HG03064 (cell line): ENCODE data around the gene LTBP1.

Experiments used
- ATAC-seq: cut with Tn5 transposase; IDR thresholded peaks from one replicate; pipeline ENCODE4 v1.9.1; 2021; ENCODE audit warnings: low read depth; ENCODE audit not compliant: unreplicated experiment

The LTBP1 gene

DNA sequence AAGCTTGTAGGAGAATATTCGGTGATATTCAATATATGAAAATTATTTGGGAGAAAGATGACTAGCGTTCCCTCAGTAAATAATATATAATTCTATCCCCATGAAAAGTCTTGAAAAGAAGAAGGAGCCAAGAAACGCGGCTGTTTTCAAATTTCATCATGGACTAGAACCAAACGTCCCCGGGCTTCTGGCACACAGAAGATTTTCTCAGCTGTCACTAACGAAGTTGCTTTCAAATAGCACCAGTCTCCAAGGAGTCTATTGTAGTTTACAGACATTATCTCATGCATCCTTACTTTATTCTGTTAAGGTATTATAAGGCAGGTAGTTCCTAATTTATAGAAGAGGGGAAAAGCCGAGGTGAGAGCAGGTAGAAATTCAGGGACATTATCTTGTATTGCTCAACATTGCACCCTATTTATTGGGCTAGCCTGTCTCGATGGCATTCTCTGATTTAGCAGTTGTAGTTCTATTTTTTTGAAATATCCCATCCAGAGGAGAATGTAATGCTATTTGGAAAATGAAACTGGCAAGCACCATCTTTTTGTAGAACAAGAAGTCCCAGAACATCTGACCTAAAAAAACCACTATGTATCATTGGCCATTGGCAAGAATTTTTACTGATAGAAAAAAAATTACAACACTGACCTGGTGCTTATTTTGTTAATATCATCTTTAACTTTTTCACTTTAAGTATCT is 331.6 kb downstream of the LTBP1 start:
- no peak for ATAC-seq

DNA sequence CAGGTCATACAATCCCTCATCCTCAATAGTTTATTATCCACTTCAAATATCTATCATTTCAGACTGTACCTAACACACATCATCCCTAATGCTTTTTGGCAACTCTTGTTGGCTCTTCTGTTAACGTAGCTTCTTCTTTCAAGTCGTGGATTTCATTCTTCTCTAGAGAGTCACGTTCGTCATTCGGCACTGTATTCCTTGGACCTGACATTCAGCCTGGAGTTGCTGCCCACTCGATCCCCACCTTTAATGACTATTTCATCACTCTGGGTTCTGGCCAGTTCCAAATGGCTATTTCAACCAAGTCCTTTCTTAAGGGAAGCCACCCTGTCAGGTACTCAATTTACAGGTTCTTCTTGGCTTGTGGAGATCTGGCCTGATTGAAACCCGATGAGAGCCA is 337.5 kb downstream of the LTBP1 start:
- no peak for ATAC-seq

DNA sequence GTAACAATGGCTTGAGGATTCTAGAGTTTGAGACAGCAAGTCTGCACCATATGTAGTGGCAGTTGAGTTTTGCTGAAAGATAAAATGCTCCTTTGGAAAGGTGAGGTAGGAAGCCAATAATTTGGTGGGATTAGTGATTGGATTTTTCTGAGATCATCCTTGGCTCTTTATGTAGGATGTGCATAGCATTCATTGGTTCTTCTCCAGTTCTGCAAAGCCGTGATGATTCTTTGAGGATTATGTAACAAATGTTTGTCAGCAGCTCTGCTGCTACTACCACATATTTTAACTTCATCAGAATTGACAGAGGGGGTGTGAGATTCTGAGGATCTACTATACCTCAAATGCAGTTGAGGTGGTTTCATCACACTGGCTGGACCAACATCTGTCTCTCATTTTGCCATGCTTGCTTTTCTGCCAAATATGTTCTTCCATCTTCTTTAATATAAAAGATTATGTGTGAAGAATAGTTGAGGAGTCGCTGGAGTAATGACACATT is 340.8 kb downstream of the LTBP1 start:
- ATAC-seq: no peak

DNA sequence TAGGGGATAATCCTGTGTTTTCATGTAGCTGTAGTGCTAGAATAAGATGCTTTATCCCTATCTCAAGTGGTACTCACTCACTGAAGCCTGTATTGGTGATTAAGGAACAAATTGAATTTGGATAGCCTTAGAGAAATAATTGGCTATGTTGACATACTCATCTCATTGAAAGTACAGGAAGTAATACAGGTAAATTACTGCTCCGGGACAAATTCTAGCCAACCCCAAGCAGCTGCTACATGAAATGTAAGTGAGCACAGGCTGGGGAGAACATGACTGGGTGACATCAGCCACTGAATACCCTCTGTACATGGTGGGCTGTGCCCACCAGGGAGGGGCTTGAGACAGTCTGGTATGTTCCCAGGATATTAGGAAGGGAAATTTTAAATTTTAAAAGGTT is 341.3 kb downstream of the LTBP1 start:
- ATAC-seq: no peak

DNA sequence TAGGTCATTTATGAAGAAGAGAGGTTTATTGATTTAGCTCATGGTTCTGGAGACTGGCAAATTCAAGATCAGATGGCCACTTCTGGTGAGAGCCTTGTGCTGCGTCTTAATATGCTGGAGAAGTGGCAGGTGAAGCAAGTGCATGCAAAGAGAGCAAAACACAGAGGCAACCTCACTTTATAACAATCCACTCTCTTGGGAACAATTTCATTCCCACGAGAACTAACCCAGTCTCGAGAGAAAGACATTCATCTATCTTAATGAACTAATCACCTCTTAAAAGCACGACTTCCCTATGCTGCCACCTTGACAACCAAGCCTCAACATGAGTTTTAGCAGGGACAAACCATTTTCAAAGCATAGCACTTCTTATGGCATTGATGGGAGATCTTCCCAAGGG is 343.2 kb downstream of the LTBP1 start:
- ATAC-seq: no peak

DNA sequence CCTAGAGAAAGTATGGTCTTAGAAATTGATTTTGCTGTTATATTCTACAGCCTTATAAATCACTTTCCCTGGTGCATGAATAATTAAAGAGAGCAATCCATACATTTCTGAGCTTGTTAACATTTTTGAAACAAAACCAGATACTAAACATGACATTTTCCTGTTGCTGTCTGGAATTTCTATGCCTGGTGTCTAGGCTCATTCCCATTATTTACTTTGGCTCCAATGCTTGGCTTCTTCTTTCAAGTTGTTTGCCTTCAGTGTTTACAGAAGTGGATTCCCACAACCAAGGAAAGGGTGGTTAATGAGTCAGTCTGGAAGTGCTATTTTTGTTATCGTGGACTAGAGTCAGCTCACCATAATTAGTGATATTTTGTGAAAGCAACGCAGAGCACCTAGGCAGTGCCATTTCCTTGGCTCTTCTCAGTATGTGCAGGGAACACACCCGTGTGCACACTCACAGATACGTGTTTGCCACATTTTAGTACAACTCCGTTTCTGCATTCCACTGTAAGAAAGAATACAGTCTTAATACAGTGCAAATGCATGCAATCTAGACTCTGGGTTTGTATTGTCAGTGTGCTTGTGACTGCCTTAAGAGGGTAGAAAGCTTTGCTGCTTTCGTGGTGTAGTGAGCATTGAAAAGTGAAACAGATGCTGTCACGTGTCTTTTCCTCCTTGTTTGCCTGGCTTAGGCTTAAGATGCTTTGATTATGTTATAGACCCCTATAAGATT is 344.7 kb downstream of the LTBP1 start:
- ATAC-seq: no peak

DNA sequence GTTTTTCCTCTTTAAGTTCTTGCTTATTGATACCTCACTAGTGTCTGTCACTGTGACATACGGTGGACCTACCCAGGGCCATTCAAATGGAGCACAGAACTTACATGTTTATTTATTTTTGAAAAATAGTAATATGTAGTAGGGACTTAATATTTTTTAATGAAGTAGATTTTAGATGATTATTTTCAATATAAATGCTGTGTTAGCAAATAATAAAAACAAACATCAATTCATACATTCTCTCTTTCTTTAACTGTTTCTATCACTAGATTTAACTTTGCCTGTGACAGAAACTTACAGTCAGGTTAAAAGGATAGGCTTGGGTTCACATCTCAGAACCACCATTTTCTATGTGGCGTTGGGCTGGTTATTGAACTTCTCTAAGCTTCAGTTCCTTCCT is 345.3 kb downstream of the LTBP1 start:
- ATAC-seq: no peak

DNA sequence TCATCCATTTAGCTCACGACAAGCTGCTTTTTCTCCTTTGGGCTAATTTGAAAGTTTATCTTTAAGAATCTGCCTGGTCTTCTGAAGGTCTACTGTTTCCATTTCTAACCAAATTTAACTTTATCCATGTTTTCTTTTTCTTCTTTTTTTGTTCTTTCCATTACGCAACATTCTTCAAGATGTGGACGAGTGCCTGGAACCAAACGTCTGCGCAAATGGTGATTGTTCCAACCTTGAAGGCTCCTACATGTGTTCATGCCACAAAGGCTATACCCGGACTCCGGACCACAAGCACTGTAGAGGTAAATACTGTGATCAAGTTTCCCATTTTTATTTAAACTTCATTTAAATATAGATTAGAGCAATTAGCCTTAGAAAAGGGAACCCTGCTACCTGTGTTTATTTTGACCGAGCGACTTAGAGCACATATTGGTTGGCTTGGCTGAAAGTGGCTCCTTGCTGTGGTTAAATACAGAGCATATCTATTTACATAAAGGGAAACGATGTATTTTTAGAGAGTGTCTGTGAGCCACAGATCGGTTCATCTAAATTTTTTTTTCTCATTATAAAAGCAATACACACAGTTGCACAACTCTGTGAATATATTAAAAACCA is 346.3 kb downstream of the LTBP1 start:
- no peak for ATAC-seq

DNA sequence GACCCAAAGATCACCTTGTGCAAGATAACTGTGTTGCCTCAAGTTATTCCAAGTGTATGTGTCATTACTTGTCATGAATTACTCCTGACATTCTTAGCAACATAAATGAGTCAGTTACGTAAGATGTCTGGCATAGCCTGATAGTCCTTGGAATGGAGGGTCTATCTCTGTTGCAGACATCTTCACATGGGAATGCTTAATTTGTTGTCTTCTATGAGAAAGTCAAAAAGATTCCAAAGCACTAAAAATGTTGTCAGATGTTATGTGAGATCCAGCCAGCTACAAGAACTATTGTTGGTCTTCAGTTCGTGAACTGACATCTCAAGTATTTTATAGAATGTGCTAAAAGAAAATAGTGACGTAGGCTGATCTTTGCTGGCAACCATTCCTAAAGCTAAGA is 351.5 kb downstream of the LTBP1 start:
- no peak for ATAC-seq

DNA sequence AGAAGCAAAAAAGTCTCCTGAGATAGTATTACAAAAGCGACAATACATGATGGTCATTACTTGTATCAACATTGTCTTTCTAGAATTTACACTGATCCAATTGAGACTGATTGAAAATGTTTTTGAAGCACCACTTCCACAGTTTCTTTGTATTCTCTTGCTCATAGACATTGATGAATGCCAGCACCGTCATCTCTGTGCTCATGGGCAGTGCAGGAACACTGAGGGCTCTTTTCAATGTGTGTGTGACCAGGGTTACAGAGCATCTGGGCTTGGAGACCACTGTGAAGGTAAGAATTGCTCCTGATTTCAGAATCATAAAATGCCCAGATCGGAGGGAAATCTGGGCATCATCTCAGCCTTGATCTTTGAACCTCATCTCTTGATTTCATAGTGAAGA is 354.6 kb downstream of the LTBP1 start:
- ATAC-seq: no peak

DNA sequence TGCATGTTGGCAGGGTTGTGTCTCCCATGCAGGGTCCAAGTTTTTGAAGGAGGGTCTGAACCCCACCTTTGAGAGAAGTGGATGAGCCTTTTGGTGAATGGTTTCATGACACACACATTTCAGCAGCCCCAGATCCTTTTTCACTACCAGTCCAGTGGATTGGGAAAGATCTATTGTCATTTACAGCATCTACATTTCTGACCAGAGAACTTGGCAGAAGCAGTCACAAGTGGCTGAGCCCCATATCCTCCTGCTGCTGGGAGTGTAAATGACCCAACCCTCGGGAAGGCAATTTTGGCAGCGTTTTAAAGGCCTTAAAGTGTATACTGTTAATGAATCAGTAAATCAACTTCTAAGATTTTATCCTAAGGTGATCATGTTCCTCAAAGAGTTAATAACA is 355.6 kb downstream of the LTBP1 start:
- no peak for ATAC-seq

DNA sequence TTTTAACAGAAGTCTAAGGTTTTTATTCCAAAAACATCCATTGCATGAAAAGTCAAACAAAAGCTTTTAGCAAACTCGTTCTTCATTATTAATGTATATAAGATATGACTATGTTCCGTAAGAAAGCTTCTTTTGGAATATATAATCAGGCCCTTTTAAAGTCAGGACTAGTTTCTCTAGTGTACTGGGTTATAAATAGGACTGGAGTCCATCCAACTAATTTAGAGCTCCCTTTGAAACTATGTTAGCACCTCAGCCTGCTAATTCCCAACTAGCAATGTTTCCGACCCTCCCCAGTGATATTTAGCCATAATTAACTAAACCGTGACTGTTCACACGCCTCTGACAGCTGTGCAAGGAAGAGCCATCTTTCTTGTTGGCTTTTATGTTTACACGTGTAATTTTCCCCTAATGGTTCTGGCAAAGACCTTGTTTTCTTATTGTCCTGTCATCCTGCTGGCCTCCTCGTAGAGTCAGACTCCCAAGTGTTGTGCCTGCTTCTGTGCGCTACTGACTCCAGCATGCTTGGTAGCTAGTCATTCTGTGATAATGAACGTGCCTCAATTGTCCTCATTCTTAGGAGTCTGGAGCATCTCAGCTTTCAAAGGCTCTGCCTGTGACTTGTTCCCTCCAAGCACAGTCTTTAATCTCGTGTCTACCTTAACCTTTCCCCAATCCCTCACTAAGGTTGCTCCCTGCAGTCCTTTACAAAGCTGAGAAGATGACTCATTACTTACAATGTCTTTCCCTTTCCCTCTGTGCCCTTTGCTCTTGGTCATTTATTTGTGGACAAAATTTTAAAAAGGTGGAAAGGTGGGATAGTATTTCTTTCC is 357.5 kb downstream of the LTBP1 start:
- ATAC-seq: no peak

DNA sequence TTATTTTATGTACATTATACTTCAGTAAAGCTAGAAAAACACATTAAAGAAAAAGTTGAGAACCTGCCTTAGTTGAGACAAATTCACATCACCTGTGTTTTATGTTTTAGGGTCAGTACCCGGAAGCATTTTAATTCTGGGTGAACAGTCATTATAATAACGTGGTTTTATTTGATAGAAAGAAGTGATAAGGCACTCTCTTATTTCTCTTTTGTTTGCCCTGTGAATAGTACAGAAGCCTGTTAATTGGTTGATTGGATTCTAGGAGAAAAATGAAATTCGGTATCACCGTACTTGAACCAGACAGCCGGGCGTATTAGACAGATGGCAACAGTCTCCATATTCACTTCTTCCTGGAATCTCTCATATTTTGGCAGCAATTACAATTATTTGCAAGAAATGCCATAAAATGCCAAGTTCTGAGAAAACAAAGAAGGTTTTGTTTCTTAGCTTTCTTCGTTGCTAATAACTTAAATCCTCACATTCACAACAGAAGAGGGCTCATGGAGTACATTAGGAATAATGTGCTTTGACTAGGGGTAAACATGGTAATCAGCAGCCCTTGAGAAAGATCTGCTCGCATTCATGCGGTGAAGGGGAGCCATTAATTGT is 361.0 kb downstream of the LTBP1 start:
- ATAC-seq: no peak

DNA sequence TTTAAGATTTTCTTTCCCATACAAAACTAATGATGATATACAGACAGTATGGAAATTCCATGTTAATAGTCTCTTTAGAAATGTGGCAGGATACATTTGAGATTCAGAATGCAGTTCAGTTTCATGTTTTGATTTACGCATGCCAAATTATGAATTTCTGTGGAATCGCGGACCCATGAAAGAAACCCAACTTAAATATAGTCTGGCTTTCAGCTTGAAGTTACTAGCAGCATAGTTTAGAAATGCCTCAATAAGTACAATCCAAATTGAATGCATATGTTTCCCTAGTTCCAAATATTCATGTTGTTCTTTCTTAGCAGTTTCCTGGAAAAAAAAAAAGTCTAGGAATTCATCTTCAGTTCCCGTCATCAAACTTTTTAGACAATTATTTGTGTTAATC is 365.6 kb downstream of the LTBP1 start:
- no peak for ATAC-seq

DNA sequence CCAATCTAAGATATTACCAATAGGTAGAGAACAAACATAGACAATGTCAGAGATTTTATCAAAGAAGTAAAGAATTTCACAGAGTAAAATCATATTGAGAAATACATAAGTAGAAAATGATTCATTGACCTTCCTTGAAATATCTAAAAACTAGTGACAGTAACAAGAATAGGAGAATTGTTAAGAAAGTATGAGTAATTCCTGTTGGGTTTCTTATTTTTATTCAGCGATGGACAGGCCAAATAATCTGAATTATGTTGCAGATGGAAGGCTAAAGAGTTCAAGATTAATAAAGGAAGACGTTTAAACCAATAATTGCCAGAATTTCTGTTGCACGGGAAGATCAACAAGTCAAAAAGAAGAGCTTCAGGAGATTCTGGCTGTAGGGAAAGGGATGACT is 366.3 kb downstream of the LTBP1 start:
- ATAC-seq: no peak

DNA sequence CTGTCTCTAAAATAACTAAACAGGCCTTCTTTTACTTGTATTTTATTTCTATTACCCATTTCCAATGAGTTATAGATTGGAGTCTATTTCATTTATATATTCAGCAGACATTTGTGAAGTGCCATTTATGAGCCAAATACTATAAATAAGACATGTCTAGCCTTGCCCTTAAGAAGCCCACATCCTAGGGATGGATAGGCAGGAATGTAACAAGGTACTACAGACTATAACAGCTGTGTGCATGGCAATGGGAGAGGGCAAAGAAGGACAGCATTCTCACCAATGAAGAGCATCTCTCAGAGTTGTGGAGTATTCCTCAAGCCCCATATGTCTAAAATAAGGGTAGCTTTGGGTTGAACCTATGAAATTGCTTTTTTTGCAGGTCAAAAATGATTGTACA is 367.8 kb downstream of the LTBP1 start:
- no peak for ATAC-seq

DNA sequence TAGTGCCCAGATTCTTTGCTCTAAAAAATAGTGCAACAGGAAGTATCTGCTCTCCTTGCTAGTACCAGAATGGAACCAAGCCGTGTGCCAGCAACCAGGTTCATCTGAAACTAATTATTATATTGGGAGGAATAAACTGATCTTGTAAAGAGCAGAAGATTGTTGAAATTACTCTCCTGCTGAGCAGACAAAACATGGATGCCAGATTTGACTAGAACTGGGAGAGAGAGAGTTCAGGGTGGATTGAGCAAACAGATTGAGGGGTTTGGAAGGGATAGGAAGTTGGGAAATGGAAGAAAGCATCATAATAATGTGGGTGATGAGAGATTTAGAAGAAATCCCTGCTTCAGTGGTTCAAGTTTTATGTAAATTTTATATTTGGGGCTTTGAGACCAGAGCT is 369.6 kb downstream of the LTBP1 start:
- ATAC-seq: no peak

DNA sequence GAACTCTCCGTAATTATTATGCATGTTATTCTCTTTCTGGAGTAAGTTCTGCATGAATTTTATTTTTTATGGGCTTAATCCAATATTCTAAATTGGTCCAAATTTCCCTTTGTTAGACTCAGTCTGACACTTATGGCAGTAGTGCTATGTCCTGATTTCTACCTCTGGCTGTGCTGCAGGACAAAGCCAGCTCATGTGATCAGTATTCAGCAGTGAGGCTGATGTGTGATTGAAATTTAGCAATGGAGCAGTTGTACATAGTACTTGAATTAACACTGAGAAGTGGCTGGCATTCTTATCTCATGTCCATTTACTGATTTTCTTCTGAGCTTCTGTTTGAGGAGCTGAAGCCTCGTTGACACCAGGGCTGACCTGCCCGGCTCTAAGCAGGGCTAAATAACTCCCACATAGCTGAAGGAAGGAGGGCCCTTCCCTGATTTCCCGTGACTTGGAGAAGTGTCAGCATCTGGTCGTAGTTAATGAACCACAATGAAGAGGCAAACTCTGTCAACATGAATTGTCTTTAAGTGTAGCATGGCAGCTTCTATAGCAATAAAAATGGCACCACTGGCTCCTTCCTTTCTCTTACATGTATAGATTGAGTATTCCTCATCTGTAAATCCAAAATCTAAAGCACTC is 370.7 kb downstream of the LTBP1 start:
- no peak for ATAC-seq

DNA sequence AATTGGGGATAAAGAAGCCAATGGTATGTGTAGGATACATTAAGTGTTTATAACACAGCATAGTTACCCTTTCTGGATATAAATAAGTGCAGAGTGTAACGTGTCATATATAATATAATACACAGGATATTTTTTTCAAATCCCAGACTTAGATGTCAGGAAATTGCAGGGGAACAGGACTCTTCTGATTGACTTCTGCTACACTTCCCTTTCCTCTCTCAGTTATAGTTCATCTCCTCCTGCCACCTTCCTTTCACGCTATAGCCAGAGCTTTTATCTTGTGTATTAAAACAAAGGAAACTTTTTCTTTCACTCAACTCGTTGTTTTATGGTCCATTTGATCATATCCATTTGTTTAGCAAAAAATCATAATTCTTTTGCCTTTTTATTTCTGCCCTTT is 371.7 kb downstream of the LTBP1 start:
- ATAC-seq: no peak

DNA sequence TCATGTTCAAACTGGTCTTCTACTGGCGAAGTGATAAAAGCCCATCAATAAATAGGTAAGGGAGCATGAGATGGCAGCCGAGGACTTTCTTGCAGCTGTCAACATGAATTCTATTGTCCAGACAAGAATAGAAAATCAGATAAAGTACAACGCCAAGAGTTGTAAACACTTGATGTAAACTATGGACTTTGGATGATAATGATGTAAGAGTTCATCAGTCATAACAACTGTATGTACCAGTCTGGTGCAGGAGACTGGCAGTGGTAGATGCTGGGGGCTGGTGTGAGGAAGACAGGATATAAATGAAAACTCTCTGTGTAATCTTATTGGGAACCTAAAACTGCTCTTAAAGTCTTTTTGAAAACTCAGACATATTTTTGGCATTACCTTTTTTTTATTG is 373.8 kb downstream of the LTBP1 start:
- no peak for ATAC-seq
